SU-DHL-6 (cell line): ENCODE data around the gene GOLGA6C.
"Not testable (repeated sequence)": the region's sequence is repeated elsewhere in the genome, so short reads cannot be mapped to it uniquely, and the experiment has no call there.

Experiments
- H2AFZ ChIP-seq: fragments of 200-600 bp; sonication (generic); 2 replicates; pipeline ENCODE4 v1.6.1; 2014; ENCODE audit warnings: low read depth, mild to moderate bottlenecking, moderate library complexity, mixed read lengths, antibody characterized with exemption, low read length; ENCODE audit not compliant: severe bottlenecking
- H3F3A ChIP-seq: fragments of 200-600 bp; shearing (Covaris generic); 2 replicates; pipeline ENCODE4 v1.6.0; 2016; ENCODE audit warnings: antibody characterized with exemption, mild to moderate bottlenecking; ENCODE audit not compliant: insufficient read depth
- H3K27ac ChIP-seq: fragments of 200-600 bp; sonication (generic); 2 replicates; pipeline ENCODE4 v1.5.1; 2016; ENCODE audit warnings: low read depth, mild to moderate bottlenecking, low read length, moderate library complexity, mixed read lengths
- H3K27me3 ChIP-seq: fragments of 200-600 bp; sonication (generic), shearing (Covaris generic); 2 replicates; pipeline ENCODE4 v1.6.0; 2014; ENCODE audit warnings: mild to moderate bottlenecking, low read length
- H3K36me3 ChIP-seq: fragments of 200-600 bp; sonication (generic); 2 replicates; pipeline ENCODE4 v1.6.1; 2014; ENCODE audit warnings: mild to moderate bottlenecking, low read length, mixed read lengths
- H3K4me2 ChIP-seq: fragments of 300-600, 200-600 bp; shearing (Covaris generic), sonication (generic); 2 replicates; pipeline ENCODE4 v1.6.0; 2014; ENCODE audit warnings: low read length, low read depth, mild to moderate bottlenecking; ENCODE audit not compliant: poor library complexity, severe bottlenecking
- H3K4me3 ChIP-seq: fragments of 200-600 bp; sonication (generic); 2 replicates; pipeline ENCODE4 v1.5.1; 2014; ENCODE audit warnings: antibody characterized with exemption, low read length, mild to moderate bottlenecking, mixed read lengths; ENCODE audit not compliant: insufficient read depth, poor library complexity, severe bottlenecking
- H3K79me2 ChIP-seq: fragments of 200-600 bp; sonication (generic); 2 replicates; pipeline ENCODE4 v1.6.1; 2014; ENCODE audit warnings: mild to moderate bottlenecking, low read length, moderate library complexity; ENCODE audit not compliant: insufficient read depth
- H3K9ac ChIP-seq: fragments of 200-600 bp; sonication (generic); 2 replicates; pipeline ENCODE4 v1.7.0; 2014; ENCODE audit warnings: mild to moderate bottlenecking, low read length
- H3K9me2 ChIP-seq: fragments of 200-600 bp; sonication (generic); replicated peaks from 2 replicates; pipeline ENCODE4 v1.6.1; 2014; ENCODE audit warnings: low read length; ENCODE audit not compliant: insufficient read depth
- H3K9me3 ChIP-seq: fragments of 200-600 bp; sonication (generic); 2 replicates; pipeline ENCODE4 v1.6.1; 2014; ENCODE audit warnings: low read length, mixed read lengths; ENCODE audit not compliant: insufficient read depth
- H4K20me1 ChIP-seq: fragments of 200-600 bp; sonication (generic); 2 replicates; pipeline ENCODE4 v1.6.1; 2014; ENCODE audit warnings: low read depth, mild to moderate bottlenecking, antibody characterized with exemption, low read length, moderate library complexity, mixed read lengths
- EZH2phosphoT487 ChIP-seq: fragments of 200-600 bp; sonication (generic), shearing (Covaris generic); conservative IDR thresholded peaks from 2 replicates; pipeline ENCODE4 v1.6.1; 2018; ENCODE audit warnings: mild to moderate bottlenecking, antibody characterized with exemption, low read length, moderate library complexity, mixed read lengths
- TF ChIP-seq, protein P1 (sequence below): fragments of 200-600 bp; sonication (generic); IDR thresholded peaks from one replicate; pipeline ENCODE4 v1.5.1; 2017; ENCODE audit warnings: antibody characterized with exemption, mild to moderate bottlenecking, low read length, moderate library complexity; ENCODE audit not compliant: insufficient read depth, poor library complexity, severe bottlenecking

GOLGA6C gene

DNA sequence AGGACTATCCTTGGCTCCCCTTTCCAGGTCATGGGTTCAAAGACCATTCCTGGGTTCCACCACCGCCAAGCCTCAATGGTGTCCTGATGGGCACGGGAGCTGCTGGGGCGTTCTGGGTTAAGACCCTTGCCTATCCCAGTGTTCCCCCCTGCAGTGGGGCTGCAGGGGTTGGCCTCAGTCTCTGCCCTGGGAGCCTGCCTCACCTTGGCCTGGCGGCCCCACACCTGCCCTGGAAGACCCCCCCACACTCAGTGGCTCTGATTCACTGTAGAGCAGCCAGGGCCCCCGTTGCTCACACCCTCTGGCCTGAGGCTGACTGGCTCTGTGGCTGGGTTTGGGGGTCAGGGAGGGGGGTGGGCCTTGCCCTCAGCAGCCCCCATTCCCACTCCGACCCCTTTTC, 34.4 kb upstream of the GOLGA6C start:
- TF ChIP-seq EZH2phosphoT487, result no peak
- TF ChIP-seq, protein P1, sequence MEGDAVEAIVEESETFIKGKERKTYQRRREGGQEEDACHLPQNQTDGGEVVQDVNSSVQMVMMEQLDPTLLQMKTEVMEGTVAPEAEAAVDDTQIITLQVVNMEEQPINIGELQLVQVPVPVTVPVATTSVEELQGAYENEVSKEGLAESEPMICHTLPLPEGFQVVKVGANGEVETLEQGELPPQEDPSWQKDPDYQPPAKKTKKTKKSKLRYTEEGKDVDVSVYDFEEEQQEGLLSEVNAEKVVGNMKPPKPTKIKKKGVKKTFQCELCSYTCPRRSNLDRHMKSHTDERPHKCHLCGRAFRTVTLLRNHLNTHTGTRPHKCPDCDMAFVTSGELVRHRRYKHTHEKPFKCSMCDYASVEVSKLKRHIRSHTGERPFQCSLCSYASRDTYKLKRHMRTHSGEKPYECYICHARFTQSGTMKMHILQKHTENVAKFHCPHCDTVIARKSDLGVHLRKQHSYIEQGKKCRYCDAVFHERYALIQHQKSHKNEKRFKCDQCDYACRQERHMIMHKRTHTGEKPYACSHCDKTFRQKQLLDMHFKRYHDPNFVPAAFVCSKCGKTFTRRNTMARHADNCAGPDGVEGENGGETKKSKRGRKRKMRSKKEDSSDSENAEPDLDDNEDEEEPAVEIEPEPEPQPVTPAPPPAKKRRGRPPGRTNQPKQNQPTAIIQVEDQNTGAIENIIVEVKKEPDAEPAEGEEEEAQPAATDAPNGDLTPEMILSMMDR, result no peak
- no peaks in the 10 kb centered on the region for H3K9me2 ChIP-seq

DNA sequence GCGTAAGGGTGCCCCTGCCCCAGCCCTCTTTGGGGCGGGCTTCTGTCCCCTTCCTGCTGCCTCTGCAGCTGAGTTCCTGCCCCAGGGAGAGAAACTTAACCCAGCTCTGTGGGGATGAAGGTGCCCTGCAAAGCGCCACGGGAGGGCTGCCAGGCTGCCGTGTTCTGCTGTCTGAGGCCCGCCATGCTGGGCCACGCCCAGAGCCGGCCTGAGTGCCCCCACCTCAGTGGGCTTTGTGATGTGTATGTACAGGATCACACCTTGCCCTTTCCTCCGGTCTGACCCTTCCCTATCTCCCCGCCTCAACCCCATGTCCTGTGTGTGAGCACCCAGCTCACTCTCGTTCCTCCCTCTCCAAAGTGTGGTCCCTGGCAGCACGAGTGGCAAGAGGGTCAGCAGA, 33.9 kb upstream of the GOLGA6C start:
- no peaks in the 10 kb centered on the region for H3K9me3 ChIP-seq
- H3F3A ChIP-seq, result no peaks in the 10 kb centered on the region
- H3K36me3 ChIP-seq, result no peaks in the 10 kb centered on the region
- H3K9me2 ChIP-seq, result no peaks in the 10 kb centered on the region
- H3K27me3 ChIP-seq, result no peaks in the 10 kb centered on the region
- no peak overlapping the region for H2AFZ ChIP-seq
- no peak overlapping the region for H3K4me3 ChIP-seq
- H4K20me1 ChIP-seq, result no peaks in the 10 kb centered on the region
- no peak for TF ChIP-seq EZH2phosphoT487
- TF ChIP-seq, protein P1, result no peak
- no peak overlapping the region for H3K4me2 ChIP-seq
- H3K27ac ChIP-seq, result no peak overlapping the region
- H3K79me2 ChIP-seq, result no peaks in the 10 kb centered on the region
- H3K9ac ChIP-seq, result no peak overlapping the region

More for the DNA sequence above, 34.4 kb upstream of the GOLGA6C start:
- Histone ChIP-seq H3K79me2 (no peaks in the 10 kb centered on the region), H4K20me1 (no peaks in the 10 kb centered on the region), H3K36me3 (no peaks in the 10 kb centered on the region), H2AFZ (no peak overlapping the region), H3K9me3 (no peaks in the 10 kb centered on the region), H3F3A (no peaks in the 10 kb centered on the region), H3K27me3 (no peaks in the 10 kb centered on the region), H3K9ac (no peak overlapping the region), H3K27ac (no peak overlapping the region), H3K4me2 (no peak overlapping the region), H3K4me3 (no peak overlapping the region)

DNA sequence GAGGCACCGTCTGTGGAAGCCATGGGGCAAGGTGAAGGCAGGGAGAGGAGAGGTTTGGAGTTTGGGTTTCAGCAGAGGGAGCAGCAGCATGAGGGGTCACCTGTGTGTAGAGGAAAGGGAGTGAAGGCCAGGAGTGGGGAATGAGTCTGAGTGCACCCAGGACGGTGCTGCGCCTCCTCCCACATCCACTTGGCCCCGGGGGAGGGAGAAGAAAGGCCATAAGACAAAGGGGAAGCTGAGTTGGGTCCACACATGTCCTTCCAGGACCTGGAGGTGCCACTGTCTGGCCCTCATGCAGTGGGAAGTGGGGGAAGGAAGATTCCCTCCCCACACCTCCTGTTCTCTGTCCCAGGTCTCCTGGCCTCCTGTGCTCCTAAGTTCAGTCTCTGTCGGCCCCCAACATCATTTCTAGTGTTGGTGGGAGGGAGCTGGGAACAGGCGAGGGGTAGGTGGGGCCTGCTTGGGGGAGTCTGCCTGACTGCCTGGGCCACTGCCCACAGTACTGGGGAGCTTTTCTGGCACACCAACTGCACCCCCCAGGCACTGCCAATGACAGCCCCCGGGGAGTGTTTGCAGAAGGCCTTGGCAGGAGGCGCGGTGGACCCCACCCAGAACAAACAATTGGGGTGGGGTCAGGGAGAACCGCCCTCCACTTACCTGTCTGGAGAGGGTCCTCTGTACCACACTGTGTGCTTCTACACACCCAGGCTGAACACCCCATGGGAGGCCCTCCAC, 32.9 kb upstream of the GOLGA6C start:
- H3K9me2 ChIP-seq, H3K4me2 ChIP-seq, H3F3A ChIP-seq, H3K9ac ChIP-seq, H3K79me2 ChIP-seq, H3K36me3 ChIP-seq, H2AFZ ChIP-seq, H3K27ac ChIP-seq, H3K9me3 ChIP-seq, H3K27me3 ChIP-seq, H3K4me3 ChIP-seq, H4K20me1 ChIP-seq: not testable (repeated sequence)

DNA sequence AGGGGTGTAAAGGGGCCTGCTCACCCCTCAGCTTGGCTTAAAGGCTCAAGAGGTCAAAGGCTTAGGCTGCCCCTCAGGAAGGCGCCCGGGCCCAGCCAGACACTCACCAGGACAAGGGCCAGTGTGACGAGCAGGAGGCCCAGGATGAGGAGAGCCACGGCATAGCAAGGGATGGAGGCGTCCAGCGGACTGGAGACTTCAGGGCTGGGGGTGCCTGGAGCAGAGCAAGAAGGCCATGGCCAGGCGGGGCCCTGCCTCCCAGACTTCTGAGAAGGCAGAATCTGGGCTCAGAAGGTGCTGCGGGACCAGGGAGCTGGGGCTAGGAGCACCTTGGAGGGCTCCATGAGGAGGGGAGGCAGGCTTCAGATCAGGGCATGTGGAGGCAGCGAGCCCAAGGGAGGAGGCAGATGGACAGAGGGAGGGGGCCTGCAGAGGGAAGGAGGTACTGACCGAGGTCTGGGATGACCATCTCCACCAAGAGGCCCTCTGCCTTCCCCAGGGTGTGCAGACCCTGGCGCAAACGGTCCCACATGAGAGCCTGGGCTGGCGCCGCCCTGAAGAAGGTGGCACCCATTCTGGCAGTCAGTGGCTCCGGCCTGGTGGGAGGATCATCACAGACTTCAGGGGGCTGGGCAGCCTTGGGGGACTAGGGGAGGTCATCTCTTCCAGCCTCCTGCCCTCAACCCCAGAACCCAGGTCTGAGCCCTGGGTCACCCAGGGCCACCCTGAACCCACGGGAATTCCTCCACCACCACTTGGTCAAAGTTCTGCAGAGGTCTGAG, 32.0 kb upstream of the GOLGA6C start:
- Histone ChIP-seq H3K4me3 (no peak overlapping the region), H3F3A (no peaks in the 10 kb centered on the region)
- no peak for TF ChIP-seq EZH2phosphoT487
- TF ChIP-seq, protein P1, result no peak

DNA sequence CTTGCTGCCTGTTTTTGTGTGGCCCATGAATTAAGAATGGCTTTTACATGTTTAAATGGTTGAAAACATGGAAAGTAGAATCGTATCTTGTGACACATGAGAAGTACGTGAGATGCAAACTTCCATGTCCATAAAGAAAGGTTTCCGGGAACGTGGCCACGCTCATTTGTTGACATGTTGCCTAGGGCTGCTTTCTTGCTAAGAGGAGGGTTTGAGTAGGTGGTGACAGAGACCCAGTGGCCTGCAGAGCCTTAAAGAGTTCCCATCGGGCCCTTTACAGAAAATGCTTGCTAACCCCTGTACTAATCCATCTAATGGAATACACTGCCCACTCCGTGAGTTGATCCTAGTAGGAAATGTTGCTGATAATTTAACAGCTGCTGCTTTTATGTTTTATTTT, 31.0 kb upstream of the GOLGA6C start:
- H3K4me3 ChIP-seq, H3K27ac ChIP-seq, H2AFZ ChIP-seq, H3K9ac ChIP-seq, H4K20me1 ChIP-seq, H3K9me3 ChIP-seq, H3K36me3 ChIP-seq, H3K27me3 ChIP-seq, H3K9me2 ChIP-seq, H3K79me2 ChIP-seq, H3F3A ChIP-seq, H3K4me2 ChIP-seq: not testable (repeated sequence)

More for the DNA sequence above, 32.0 kb upstream of the GOLGA6C start:
- Histone ChIP-seq H3K9me3 (no peaks in the 10 kb centered on the region), H3K4me2 (no peak overlapping the region), H3K9ac (no peak overlapping the region), H3K27ac (no peak overlapping the region), H2AFZ (no peak overlapping the region), H4K20me1 (no peaks in the 10 kb centered on the region), H3K27me3 (no peaks in the 10 kb centered on the region), H3K79me2 (no peaks in the 10 kb centered on the region), H3K36me3 (no peaks in the 10 kb centered on the region), H3K9me2 (no peaks in the 10 kb centered on the region)
